Measurements from ENCODE around the gene WARS2.

Gene WARS2

DNA sequence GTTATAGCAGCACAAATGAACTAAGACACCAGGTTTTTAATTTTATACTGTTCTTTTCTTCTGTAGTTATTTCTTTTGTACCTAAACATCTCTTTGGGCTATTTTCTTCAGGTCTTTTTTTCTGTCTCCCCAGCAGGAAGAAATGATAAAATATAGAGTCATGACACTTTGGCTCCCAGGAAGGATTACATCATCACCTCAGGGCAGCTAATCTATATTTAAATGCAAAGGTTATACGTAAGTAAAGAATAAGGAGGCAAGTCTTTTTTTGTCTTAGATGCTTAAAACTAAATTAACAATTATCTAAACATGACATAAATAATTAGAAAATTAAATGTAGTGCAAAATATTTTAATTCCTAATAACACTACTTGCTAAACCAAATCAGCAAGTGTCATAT is 57.0 kb downstream of the WARS2 start:
- no peak for DNase-seq (ENCODE audit: low spot score)

DNA sequence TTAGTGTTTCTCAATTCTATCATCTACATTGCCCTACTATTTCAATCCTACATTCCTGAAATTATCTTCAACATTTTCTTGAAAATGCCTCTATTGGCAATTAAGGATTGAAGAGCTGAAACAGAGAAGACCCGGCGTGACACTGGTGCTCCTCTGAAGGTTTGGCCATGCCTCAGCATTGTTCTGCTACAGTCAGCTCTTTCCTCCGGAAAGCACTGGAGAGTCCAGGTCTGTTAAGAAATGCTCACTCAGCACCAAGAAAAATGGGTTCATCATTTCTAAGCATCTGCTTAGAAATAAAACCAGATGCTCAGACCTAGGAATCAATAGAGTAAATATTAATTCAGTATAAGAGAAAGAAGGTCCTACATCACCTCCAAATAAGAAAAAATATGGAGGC is 58.8 kb downstream of the WARS2 start:
- no peak for DNase-seq (ENCODE audit: low spot score)

DNA sequence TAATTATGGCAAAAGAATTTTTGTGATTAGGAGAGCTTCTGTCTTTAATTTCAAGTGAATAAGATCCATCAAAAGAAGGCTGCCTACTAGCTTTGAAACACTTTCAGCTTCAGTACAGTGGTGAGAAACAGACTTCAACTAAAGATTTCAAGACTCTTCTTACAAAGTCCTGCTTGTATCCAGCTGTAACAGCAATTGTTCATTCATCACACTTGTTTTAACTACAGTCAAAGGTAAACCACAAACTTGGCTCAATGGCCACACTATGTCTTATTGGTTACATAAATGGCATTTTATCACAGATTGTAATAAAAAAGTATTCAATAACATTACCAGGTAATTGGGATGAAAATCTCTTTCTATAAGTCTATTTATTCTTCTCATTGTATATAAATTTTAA is 59.2 kb downstream of the WARS2 start:
- DNase-seq (ENCODE audit: low spot score): no peak

DNA sequence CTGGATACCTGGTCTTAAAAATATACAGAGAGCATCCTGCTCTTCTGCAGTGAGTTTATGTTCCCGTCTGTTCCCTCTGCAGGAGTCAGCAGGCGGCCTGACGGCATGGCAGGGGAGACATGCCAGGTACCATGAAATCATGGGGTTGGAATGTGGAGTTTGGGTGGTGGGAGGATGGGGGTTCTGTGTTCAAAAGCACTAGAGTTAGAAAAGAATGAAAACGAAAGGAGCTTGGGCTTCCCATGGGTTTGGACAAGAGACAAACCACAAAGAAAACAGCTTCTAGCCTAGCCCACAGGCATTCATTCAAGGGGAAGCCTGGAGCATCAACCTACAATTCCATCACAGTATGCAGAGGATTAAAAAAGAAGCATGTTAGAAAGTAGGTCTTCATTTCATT is 59.9 kb downstream of the WARS2 start:
- DNase-seq (ENCODE audit: low spot score): no peak

DNA sequence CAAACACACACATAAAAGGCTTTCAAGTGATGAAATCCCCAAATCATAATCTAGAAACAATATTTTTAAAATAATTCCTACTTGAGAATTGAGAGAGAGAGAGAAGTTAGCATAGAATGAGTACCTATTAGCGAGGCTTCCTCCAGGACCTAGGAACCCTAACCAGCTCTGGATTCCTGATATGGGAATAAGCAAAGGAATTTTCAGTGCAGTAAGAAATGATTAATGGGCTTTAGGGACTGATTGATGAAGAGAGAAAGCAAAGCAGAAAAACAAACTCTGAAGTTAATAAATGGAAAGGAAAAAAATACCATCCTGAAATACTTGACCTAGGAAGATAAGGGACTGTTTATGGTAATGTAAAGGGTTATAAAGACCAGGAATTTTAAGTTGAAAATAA is 60.6 kb downstream of the WARS2 start:
- no peak for DNase-seq (ENCODE audit: low spot score)

DNA sequence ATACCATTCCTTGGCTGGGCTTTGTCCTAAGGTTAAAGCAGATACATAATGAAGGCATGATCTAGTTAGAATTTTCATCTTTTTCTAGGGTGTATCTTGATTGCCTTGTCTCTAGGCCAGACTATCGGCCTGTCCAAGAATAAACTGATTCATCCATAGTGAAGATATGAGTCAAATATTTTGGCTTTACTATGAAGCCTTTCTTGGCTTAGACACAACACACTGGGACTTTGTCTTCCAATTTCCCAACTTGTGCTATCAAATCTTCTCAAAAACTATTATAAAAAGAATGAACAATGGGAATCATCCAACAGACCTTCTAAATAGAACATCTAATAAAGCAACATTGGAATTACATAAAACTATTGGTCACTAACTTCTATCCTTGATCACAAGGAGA is 64.8 kb downstream of the WARS2 start:
- no peak for DNase-seq (ENCODE audit: low spot score)

DNA sequence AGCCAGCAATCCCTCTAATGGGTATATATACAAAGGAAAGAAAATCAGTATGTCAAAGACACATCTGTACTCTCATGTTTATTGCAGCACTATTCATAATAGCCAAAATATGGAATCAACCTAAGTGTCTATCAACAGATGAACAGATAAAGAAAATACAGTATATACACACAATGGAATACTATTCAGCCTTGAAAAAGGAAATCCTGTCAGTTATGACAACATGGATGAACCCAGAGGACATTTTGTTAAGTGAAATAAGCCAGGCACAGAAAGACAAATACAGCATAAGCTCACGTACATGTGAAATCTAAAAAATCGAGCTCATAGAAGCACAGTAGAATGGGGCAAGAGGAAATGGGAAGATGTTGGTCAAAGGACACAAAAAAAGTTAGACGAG is 69.1 kb downstream of the WARS2 start:
- no peak for DNase-seq (ENCODE audit: low spot score)

DNA sequence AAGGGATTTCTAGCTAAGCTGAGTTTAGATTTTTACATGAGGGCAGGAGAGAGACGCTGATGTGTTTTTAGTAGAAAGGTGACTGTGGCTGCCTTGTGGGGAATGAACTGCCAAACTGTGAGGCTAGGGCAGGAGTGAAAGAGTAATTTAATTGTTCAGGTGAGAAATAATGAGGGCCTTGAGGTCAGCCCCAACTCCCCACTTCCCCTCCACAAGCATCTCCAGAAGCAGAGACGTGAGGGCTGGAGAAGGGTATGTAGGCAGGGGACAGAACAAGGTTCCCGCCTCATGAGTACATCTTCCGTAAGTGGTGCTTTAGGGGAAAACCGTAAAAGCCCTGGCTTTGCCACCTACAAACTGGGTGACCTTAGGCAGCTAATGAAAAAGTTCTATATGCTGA is 70.8 kb downstream of the WARS2 start:
- DNase-seq (ENCODE audit: low spot score): no peak

DNA sequence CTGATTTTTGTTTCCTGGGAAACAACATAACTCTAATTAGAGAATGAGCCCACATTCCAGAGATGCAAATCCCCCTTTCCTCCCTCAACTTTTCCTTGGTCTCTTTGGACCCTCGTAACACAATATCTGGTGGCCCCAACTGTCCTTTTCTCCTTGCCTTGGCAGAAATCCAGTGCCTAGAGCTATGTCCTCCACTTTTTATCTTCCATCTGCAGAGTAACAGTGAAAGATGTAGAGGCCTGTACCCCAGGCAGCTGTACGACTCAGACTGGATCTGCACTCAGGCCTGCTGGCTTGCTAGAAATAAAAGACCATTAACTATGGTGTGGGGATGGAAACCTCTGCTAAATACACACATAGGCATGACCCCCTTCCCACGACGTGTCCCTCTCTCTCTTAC is 72.0 kb downstream of the WARS2 start:
- no peak for DNase-seq (ENCODE audit: low spot score)

DNA sequence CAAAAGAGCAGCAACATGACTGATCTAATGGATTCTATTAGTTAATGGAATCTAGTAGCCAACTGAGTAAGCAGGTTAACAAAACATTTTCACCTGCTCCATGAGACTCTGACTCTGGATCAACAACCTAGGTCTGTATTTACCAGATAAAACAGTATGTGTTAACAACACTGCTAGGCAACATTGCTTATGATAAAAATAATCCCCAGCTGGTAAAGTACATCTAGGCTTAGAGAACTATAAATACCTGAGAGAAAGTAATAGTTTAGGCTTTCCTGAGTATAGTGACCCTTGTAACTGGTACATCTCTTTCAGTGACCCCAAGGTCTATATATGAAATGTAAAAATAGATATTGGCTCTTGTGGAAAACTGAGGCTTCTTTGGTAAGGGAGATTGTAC is 78.8 kb downstream of the WARS2 start:
- no peak for DNase-seq (ENCODE audit: low spot score)

DNA sequence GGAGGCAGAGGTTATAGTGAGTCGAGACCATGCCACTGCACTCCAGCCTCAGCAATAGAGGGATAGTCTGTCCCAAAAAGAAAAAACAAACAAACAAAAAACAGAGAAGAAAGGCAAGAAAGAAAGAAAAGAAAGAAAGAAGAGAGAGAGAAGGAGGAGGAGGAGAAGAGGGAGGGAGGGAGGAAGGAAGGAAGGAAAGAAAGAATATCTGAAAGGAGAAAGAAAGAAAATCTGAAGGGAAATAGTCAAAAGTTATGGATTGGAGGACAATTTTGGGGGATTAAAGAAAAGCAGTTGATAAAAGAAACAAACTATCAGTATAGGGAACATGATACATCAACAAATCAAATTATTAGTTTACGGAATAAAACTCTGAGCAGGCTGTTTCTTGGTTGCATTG is 84.9 kb downstream of the WARS2 start:
- DNase-seq (ENCODE audit: low spot score): no peak

DNA sequence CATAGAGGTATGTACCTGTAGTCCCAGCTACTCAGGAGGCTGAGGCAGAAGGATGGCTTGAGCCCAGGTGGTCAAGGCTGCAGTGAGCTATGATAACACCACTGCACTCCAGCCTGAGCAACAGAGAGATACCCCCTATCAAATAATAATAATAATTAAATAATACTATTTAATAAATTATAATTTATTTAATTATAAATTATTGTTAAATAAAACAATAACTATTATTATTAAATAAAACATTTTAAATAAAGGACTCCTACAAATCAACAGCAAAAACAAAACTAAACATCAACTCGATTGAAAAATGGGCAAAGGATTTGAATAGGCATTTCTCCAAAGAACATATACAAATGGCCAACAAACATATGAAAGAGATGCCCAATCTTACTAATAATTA is 86.5 kb downstream of the WARS2 start:
- no peak for DNase-seq (ENCODE audit: low spot score)

DNA sequence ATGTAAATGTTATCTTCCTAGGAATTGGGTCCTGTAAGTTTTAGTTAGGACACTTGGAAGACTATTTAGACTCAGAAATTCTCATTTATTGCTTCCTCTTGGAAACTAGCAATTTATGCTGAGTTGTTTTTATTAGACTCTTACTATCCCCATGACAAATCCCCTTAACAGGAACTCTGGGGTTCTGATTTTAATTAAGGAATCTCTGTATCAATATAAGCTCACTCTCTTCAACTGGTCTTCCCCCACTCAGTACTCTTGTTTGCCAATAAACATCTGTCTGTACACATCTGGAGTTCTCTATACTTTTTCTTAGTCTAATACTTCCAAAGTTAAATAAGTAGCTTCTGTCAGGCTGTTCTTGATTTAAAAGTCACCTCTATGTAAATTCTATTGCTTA is 88.2 kb downstream of the WARS2 start:
- DNase-seq (ENCODE audit: low spot score): no peak

DNA sequence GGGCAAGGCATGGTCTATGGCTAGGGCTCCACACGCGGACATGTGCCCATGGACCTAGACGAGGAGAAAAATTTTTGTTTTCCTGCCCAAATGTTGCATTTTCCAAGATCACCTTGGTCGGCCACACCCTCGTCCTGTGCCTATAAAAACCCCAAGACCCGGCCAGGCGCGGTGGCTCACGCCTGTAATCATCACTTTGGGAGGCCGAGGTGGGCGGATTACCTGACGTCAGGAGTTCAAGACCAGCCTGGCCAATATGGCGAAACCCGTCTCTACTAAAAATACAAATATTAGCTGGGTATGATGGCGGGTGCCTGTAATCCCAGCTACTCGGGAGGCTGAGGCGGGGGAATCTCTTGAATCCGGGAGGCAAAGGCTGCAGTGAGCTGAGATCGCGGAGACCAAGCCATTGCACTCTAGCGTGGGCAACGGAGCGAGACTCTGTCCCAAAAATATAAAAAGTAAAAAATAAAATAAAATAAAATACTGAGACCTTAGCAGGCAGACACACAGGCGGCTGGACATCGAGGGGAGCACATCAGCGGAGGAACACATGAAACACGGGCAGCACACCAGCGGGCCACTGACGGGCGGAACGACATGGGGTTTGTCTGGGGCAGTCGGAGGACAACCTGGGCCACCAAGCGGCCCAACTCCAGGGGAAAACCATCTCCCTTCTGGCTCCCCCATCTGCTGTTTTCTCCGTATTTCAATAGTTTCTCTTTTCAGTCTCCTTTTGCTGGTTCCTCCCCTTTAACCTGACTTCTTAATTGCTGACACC is 91.6 kb downstream of the WARS2 start:
- no peak for DNase-seq (ENCODE audit: low spot score)

DNA sequence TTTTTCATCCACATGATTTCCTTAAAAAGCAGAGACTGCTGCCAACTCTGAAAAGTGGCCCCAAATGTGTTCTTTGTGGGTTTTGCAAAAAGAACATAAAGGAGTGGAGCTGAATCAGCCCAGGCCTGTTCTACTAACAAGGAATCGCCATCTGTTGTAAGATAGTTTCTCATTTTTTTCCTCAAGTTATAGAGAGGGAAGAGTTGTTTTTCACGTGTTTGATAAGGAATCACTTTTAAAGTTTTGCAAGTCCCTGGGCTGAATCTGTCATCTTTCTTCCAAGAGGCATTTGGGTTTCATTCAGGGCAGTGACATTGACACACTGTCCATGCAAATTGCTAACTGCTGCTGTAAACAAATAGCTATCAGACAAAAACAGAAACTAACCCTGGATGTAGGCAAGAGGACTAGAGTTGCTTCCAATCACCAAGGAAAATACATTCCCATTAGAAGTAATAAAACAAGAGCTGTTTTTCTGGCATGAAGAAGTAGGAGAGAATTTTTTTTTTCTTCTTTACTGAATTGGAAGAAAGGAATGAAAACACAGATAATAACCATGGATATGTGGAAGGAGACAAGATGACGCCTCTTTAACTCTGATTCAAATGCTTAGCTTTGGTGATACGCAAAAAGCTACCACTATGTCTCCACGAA is 93.5 kb downstream of the WARS2 start:
- peak; percentile 4 for DNase-seq (ENCODE audit: low spot score)

DNA sequence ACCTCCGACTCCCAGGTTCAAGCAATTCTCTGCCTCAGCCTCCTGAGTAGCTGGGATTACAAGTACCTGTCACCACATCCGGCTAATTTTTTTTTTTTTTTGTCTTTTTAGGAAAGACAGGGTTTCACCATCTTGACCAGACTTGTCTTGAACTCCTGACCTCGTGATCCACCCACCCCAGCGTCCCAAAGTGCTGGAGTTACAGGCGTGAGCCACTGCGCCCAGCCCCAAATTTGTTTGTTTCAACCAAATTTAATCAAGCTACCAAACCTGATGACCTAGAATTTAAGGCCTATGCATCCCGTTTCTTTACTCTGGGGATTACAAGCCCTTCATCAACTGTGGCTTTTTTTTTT is 94.0 kb downstream of the WARS2 start:
- no peak for DNase-seq (ENCODE audit: low spot score)

DNA sequence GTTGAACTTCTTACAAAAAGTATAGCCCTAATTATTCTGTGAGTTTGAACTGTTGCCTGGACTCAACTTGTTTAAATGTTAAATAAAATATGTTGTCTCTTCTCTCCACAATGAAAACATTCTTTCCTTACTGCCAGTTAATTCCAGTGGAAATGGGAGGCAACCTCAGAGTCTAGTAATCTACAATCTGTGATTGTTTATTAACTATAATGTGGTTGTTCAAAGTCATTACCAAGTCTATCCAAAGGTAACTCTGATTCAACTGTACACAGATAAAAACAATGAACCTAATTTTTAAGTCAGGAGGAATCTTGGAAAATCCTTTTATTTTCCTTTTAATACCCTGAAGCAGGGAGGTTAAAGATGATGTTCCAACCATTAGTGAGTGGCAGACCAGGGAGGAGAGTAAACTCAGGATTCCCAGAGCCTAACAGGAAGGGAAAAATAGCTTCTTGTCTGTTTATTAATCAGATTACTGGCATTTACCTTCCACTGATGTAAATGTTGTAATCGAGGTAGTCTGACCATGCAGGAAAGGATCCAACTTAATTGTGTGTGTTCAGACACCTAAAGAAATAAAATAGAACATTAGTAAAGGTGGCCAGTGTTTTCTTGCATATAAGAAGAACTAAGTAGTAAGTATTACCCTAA is 95.2 kb downstream of the WARS2 start:
- DNase-seq (ENCODE audit: low spot score): no peak

DNA sequence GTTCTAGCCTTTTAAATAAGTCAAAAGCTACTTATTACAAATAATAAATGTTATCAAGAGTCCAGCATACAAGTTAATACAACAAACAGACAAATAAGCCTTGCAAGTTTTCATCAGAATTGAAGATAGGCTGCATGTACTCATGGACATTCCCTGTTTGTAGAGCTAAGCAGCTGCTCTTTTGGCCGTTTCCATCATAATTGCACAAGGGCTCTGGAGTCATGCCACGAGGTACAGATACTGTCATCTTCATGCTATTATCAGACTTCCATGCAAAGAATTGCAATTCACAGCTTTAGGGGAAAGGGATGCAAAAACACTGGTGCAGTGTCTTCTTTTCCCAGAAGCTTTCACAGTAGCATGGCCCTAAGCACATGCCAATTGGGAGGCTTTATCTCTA is 99.5 kb downstream of the WARS2 start:
- DNase-seq (ENCODE audit: low spot score): no peak

DNA sequence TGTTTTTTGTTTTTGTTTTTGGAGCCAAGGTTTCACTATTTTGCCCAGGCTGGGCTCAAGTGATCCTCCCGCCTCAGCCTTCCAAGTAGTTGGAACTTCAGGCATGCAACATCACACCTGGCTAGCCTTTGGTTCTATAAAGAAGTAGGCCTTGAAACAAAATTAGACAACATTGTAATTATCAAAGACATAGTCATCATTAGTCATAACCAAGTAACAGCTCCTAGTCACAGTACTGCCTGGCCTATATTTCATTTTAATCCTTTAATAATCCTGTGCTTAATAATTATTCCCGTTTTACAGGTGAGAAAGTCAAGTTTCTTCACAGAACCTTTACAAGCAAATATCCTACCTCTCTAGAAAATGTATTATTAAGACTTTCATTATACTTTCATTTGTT is 100.0 kb downstream of the WARS2 start:
- DNase-seq (ENCODE audit: low spot score): no peak

DNA sequence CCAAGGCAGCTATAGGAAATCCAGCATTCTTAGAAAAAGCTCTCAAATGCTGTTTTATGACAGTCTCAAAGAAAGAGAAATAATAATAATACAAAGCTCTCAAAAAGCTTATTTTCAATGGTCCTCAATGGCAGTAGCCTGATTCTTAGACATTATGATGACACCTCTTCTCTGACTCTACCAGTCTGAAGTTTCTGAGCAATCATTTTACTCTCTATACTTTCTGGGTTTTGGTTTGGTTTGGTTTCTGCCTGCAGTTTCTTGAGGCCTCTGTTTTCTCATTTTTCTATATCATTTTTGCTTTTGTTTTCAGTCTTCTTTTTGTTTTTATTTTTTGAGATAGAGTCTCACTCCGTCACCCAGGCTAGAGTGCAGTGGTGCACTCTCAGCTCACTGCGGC is 102.1 kb downstream of the WARS2 start:
- no peak for DNase-seq (ENCODE audit: low spot score)

DNA sequence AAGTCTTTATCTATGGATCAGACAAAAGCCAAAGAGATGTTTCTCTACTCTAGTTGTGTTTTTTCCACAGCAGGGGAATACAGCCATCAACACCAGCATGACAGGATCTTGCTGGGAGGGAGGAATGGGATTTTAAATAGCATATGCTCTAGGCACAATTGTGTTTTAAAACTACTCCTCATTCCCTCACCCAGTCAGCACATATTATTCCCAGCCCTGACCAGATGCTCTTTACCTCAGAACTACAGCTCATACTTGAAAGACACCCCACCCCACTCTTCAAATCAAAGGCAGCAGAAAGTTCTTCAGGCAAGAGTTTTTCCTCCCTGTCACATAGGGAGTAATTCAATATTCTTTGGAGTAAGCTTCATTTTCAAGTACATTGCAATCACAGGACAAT is 106.1 kb downstream of the WARS2 start:
- DNase-seq (ENCODE audit: low spot score): no peak

DNA sequence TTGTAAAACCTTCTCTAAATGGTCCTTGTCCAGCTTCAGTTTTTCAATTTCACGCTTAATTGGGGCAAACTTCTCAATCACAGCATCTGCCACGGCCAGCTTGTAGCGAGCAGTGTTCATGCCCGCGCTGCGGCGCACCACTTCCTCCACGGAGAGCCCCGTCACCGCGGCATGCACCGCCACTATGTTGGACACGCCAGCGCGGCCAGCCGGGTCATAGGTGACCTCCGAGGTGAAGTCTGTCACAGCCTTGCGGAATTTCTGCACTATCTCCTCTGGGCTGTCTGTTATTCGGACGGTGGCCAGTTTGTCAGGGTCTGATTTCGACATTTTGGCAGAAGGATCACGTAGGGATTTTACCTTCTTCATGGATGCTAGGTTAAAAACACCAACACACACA is 107.5 kb downstream of the WARS2 start:
- DNase-seq (ENCODE audit: low spot score): no peak

DNA sequence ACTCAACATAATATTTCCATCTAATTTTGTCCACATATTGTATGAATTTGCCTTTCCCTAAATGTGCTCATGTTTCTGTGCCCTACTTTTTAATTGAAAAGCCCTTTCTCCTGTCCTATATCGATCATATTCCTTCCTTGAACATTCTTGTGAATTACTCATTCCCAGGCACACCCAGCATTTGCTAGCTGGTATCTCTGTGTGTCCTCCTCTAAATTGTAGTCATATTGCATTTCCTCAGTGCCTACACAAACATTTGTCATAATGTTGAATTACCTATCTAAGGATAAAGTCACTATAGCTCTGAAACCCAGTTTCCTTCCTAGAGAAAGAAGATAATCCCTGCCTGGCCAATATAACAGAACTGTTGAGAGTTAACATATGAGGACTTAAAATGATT is 112.7 kb downstream of the WARS2 start:
- DNase-seq (ENCODE audit: low spot score): no peak

DNA sequence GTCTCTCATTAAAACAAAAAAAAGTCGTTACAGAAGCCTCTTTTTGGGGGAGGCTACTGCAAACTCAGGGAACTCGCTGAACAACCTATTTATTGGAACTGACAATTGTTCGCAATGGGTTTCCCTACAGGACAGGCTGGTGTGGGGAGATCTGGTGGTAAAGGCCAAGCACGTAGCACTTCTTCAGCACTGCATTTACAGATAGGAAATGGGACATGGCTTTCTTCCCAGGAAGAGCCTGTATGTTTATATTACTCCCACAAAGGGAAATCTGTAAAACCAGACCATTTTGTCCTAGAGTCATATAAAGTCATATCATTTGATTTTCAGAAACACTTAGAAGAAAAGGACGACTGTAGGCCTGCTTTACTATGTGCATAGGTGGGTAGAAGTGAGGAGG is 113.5 kb downstream of the WARS2 start:
- no peak for DNase-seq (ENCODE audit: low spot score)
